ENCODE data around the gene LINC01488. TPM values are rescaled to one million over a fixed set of nuclear protein-coding genes. Genes with fewer than 3 reads are reported as not detected.
A peak's percentile ranks its signal among the peaks of the same experiment; 100 is the strongest.

Gene LINC01488
- total RNA-seq, 1 donor from 2014 or later: not detected

DNA sequence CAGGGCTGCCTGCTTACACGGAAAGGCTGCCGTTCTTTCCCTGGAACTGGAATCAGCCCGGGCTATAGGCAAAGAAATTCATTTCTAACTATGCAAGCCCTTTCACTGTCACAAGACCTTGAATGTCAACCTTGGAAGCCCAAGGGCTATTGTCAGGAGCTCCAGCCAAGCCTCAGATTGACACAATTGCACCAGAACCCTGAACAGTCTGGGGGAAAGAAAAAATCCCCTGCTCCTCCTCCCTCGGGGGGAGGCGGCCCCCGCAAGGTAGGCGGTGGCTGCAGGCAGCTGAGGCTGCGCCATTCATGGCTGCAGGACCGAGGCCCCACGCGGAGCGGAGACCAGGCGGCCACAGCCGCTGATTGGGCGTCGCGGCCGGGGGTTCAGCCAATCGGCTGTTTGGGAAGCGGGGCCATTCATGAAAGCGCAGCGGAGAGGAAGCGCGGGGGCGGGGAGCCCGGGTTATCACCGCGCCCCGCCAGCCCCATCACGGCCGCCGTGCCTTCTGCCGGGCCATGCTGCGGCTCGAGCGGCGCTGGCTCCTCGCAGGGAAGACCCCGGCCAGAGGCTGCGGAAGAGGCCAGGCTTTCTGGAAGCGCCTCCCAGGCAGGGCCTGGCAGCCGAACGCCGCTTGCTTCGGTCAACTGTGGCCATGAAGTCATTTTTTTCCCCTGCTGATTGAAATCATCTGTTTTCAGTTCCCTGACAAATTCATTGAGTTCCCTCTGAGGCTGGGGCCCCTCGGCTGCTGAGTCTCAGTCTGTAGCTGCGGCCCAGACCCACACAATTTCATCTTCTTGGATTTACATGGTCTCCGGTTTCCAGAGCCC lies 38.1 kb upstream of the LINC01488 start:
- peaks cover 16% of the 10 kb centered on the region for H3K4me1 Mint-ChIP-seq
- intact Hi-C loops (cut with micrococcal nuclease): loop anchor here (1.0 to 2.0 kb wide), 2 partner anchors 145 to 199 kb away; no protein-coding TSS in a partner anchor
- H3K27ac Mint-ChIP-seq: no peak overlapping the region
- H3K36me3 Mint-ChIP-seq (ENCODE audit: low read depth): no peaks in the 10 kb centered on the region
- ChIA-PET CTCF (no interaction called here), POLR2A (interaction anchor here (0.7 to 1.0 kb wide), 3 partner anchors 9 to 388 kb away, joined by 3 read pairs; no protein-coding TSS in a partner anchor)
- DNase-seq (peak; percentile 72), ATAC-seq (ENCODE audit: low read depth) (peak; percentile 95)
- TF ChIP-seq, protein P1, sequence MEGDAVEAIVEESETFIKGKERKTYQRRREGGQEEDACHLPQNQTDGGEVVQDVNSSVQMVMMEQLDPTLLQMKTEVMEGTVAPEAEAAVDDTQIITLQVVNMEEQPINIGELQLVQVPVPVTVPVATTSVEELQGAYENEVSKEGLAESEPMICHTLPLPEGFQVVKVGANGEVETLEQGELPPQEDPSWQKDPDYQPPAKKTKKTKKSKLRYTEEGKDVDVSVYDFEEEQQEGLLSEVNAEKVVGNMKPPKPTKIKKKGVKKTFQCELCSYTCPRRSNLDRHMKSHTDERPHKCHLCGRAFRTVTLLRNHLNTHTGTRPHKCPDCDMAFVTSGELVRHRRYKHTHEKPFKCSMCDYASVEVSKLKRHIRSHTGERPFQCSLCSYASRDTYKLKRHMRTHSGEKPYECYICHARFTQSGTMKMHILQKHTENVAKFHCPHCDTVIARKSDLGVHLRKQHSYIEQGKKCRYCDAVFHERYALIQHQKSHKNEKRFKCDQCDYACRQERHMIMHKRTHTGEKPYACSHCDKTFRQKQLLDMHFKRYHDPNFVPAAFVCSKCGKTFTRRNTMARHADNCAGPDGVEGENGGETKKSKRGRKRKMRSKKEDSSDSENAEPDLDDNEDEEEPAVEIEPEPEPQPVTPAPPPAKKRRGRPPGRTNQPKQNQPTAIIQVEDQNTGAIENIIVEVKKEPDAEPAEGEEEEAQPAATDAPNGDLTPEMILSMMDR (IDR thresholded peaks at IDR 0.05): no peak
- peak overlapping the region; percentile 79 for H3K4me3 Mint-ChIP-seq
- peaks cover 10% of the 10 kb centered on the region for H3K27me3 Mint-ChIP-seq
- no peaks in the 10 kb centered on the region for H3K9me3 Mint-ChIP-seq

- ChIA-PET POLR2A (interaction anchor here (0.7 kb wide), 1 partner anchor 9 kb away, joined by 3 read pairs; no protein-coding TSS in a partner anchor), CTCF (no interaction called here)
- DNase-seq: no peak
- TF ChIP-seq, protein P1 (IDR thresholded peaks at IDR 0.05): no peak
- intact Hi-C loops (cut with micrococcal nuclease): loop anchor here (1.0 to 2.0 kb wide), 2 partner anchors 146 to 199 kb away; no protein-coding TSS in a partner anchor
- no peak overlapping the region for H3K27ac Mint-ChIP-seq
- H3K4me3 Mint-ChIP-seq: peak overlapping the region; percentile 79
- no peaks in the 10 kb centered on the region for H3K36me3 Mint-ChIP-seq (ENCODE audit: low read depth)
- H3K9me3 Mint-ChIP-seq: no peaks in the 10 kb centered on the region
- H3K4me1 Mint-ChIP-seq: peaks cover 18% of the 10 kb centered on the region
- no peak for ATAC-seq (ENCODE audit: low read depth)
- H3K27me3 Mint-ChIP-seq: peaks cover 13% of the 10 kb centered on the region
Measured at GRCh38 chr11:69443968-69444364, 37.5 kb upstream of the LINC01488 start.

GRCh38 chr11:69444381-69445130 lies 36.9 kb upstream of the LINC01488 start:
- Mint-ChIP-seq H3K4me1 (peaks cover 21% of the 10 kb centered on the region), H3K27ac (no peak overlapping the region), H3K9me3 (no peaks in the 10 kb centered on the region), H3K4me3 (no peak overlapping the region), H3K27me3 (peaks cover 12% of the 10 kb centered on the region), H3K36me3 (ENCODE audit: low read depth) (no peaks in the 10 kb centered on the region)
- ChIA-PET CTCF (no interaction called here), POLR2A (interaction anchor here (0.7 kb wide), 1 partner anchor 8 kb away, joined by 3 read pairs; no protein-coding TSS in a partner anchor)
- DNase-seq (no peak), ATAC-seq (ENCODE audit: low read depth) (no peak)
- TF ChIP-seq, protein P1 (IDR thresholded peaks at IDR 0.05): no peak
- intact Hi-C loops (cut with micrococcal nuclease): no loop called here

DNA sequence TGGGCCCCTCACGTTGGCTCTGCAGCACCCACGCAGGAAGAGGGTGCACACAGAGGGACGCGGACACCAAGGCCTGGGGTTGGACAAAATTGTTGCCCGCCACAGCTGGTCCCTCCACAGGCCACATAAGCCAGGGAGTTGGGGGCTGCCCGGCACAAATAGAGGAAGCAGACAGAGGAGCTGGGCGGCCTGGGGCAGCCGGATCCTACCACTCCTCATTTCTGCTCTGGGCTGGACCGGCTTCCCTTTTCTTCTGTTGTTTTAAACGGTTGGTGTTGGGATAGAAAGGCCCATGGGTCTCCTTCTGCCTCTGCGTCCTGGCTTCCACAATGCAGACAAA lies 36.4 kb upstream of the LINC01488 start:
- intact Hi-C loops (cut with micrococcal nuclease): no loop called here
- Mint-ChIP-seq H3K4me1 (peaks cover 26% of the 10 kb centered on the region), H3K9me3 (no peaks in the 10 kb centered on the region), H3K27ac (no peak overlapping the region), H3K36me3 (ENCODE audit: low read depth) (no peaks in the 10 kb centered on the region), H3K27me3 (peaks cover 12% of the 10 kb centered on the region), H3K4me3 (no peak overlapping the region)
- TF ChIP-seq, protein P1 (IDR thresholded peaks at IDR 0.05): no peak
- CTCF ChIA-PET: no interaction called here
- ATAC-seq (ENCODE audit: low read depth) (no peak), DNase-seq (no peak)
- POLR2A ChIA-PET: no interaction called here

GRCh38 chr11:69446108-69446507 lies 35.4 kb upstream of the LINC01488 start:
- CTCF ChIA-PET: no interaction called here
- DNase-seq (no peak), ATAC-seq (ENCODE audit: low read depth) (no peak)
- TF ChIP-seq, protein P1 (IDR thresholded peaks at IDR 0.05): no peak
- intact Hi-C loops (cut with micrococcal nuclease): no loop called here
- Mint-ChIP-seq H3K36me3 (ENCODE audit: low read depth) (no peaks in the 10 kb centered on the region), H3K27ac (no peak overlapping the region), H3K4me3 (no peak overlapping the region), H3K27me3 (peaks cover 17% of the 10 kb centered on the region), H3K4me1 (peaks cover 26% of the 10 kb centered on the region), H3K9me3 (no peaks in the 10 kb centered on the region)
- POLR2A ChIA-PET: no interaction called here
